ENCODE results near the gene PKN1.
"Not testable (repeated sequence)": the region's sequence is repeated elsewhere in the genome, so short reads cannot be mapped to it uniquely, and the experiment has no call there.

Gene PKN1

DNA sequence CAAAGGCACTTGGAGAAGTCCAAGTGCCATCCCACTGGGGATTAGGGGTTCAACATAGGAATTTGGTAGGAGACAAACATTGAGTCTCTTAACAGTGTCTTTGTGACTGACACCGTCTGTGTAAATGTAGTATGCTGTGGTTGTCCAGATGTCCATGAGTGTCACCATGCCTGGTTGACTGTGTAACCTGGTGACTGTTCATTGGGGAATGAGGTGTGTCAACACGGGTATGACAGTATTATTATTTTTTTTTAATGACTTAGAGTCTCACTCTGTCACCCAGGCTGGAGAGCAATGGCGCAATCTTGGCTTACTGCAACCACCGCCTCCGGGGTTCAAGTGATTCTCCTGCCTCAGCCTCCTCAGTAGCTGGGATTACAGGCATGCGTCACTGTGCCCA, 16.2 kb downstream of the PKN1 start:
- TF ChIP-seq ZFX (IDR thresholded peaks at IDR 0.05), result no peak
- TF ChIP-seq, protein P1, sequence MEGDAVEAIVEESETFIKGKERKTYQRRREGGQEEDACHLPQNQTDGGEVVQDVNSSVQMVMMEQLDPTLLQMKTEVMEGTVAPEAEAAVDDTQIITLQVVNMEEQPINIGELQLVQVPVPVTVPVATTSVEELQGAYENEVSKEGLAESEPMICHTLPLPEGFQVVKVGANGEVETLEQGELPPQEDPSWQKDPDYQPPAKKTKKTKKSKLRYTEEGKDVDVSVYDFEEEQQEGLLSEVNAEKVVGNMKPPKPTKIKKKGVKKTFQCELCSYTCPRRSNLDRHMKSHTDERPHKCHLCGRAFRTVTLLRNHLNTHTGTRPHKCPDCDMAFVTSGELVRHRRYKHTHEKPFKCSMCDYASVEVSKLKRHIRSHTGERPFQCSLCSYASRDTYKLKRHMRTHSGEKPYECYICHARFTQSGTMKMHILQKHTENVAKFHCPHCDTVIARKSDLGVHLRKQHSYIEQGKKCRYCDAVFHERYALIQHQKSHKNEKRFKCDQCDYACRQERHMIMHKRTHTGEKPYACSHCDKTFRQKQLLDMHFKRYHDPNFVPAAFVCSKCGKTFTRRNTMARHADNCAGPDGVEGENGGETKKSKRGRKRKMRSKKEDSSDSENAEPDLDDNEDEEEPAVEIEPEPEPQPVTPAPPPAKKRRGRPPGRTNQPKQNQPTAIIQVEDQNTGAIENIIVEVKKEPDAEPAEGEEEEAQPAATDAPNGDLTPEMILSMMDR (conservative IDR thresholded peaks at IDR 0.05), result no peak
- no peak overlapping the region for H3K27ac ChIP-seq

DNA sequence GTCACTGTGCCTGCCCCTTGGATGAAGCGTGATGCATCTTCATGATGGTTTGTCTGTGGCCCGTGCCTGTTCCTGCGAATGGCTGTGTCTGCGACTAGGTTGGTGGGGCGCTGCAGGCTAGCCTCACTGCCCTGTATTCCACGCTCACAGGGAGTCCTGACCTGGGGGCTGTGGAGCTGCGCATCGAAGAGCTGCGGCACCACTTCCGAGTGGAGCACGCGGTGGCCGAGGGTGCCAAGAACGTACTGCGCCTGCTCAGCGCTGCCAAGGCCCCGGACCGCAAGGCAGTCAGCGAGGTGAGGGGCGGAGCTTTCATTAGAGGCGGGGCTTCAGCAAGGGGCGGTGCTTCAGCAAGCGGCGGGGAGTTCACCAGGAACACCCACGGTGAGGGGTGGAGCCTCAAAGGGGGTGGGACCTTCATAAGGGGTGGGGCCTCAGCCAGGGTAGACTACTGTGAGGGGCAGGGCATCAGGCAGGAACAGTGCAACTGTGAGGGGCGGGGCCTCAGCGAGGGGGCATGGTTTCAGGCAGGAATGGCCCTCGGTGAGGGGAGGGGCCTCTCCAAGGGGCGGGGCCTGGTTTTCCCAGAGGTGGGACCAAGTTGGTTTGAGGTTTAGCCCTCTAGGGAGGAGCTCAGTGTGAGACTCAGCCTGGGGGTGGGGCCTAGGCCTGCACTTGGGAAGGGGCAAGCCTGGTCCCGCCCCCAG, 17.2 kb downstream of the PKN1 start:
- TF ChIP-seq, protein P1 (conservative IDR thresholded peaks at IDR 0.05), result no peak
- TF ChIP-seq ZFX (IDR thresholded peaks at IDR 0.05), result no peak
- no peak overlapping the region for H3K27ac ChIP-seq

DNA sequence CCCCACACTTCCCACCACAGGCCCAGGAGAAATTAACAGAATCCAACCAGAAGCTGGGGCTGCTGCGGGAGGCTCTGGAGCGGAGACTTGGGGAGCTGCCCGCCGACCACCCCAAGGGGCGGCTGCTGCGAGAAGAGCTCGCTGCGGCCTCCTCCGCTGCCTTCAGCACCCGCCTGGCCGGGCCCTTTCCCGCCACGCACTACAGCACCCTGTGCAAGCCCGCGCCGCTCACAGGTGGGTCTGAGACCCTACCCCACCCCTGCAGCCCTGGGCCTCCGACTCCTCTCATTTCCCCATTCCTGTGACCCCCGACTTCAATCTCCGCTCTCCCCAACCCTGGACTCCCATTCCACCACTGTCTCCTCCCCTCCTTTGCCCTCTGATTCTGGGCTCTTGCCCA, 17.8 kb downstream of the PKN1 start:
- H3K27ac ChIP-seq, result no peak overlapping the region
- TF ChIP-seq, protein P1 (conservative IDR thresholded peaks at IDR 0.05), result no peak

DNA sequence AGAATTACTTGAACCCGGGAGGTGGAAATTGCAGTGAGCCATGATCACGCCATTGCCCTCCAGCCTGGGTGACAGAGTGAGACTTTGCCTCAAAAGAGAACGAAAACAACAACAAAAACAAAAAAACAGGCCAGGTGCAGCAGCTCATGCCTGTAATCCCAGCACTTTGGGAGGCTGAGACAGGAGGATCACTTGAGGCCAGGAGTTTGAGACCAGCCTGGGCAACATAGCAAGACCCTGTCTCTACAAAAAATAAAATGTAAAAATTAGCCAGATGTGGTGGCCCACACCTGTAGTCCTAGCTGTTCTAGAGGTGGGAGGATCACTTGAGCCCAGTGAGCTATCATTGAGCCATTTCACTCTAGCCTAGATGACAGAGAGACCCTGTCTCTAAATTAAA, 19.2 kb downstream of the PKN1 start:
- not testable (repeated sequence) for H3K27ac ChIP-seq

DNA sequence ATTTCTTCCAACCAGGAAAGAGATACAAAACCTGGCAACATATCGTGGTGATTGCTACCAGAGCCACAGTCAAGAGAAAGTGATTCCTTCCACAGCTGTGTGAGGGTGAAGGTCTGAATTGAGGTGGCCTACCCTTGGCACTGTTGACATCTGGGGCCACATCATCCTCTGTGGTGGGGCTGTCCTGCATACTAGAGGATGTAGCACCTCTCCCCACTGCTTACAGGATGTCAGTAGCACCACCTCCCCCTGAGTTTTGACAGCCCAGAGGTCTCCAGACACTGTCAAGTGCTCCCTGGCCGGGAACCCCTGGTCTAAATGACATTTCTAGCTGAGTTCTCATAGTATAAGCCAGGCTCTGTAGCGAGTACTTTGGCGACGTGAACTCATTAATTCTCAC, 26.6 kb downstream of the PKN1 start:
- H3K27ac ChIP-seq, result no peak overlapping the region
- no peak for TF ChIP-seq ZFX (IDR thresholded peaks at IDR 0.05)
- TF ChIP-seq, protein P1 (conservative IDR thresholded peaks at IDR 0.05), result no peak

DNA sequence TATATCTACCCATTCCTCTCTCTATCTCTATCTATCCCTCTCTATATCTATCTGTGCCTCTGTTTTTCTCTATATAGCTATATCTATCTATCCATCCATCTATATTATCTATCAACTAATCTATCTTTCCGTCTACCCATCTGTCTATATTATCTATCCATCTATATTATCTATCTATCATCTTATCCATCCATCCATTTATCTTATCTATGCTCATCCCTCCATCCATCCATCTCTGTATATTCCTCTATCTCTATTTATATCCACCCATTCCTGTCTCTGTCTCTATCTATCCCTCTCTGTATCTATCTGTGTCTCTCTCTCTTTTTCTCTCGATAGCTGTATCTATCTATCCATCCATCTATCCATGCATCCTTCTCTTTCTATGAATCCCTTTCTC, 27.8 kb downstream of the PKN1 start:
- TF ChIP-seq, protein P1 (conservative IDR thresholded peaks at IDR 0.05), result no peak
- TF ChIP-seq ZFX (IDR thresholded peaks at IDR 0.05), result no peak
- H3K27ac ChIP-seq, result no peak overlapping the region

DNA sequence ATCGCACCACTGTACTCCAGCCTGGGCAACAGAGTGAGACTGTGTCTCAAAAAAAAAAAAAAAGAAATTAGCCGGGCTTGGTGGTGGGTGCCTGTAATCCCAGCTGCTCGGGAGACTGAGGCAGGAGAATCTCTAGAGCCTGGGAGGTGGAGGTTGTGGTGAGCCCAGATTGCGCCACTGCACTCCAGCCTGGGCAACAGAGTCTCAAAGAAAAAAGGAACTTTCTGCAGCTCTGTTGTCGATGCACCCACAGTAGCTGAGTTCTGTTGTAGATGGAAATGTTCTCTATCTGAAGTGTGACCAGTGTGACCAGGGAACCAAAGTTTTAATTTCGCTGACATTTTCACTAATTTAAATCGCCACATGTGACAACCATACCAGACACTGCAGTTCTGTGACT, 29.3 kb downstream of the PKN1 start:
- H3K27ac ChIP-seq, result not testable (repeated sequence)

DNA sequence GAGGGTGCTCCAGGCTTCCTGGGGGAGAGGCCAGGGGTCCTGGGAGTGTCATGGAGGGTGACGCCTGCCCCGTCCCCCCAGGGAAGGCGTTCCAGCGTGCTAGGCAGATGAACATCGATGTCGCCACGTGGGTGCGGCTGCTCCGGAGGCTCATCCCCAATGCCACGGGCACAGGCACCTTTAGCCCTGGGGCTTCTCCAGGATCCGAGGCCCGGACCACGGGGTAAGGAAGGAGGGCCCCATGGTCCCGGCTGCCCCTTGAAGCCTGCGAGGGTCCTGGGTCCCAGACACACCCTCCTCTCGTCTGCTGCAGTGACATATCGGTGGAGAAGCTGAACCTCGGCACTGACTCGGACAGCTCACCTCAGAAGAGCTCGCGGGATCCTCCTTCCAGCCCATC, 30.6 kb downstream of the PKN1 start:
- H3K27ac ChIP-seq, result no peak overlapping the region
- TF ChIP-seq, protein P1 (conservative IDR thresholded peaks at IDR 0.05), result no peak
- no peak for TF ChIP-seq ZFX (IDR thresholded peaks at IDR 0.05)

All from C4-2B (cell line).